AG10803 (cell line): ENCODE data around the gene FAM13A.
A peak's percentile ranks its signal among the peaks of the same experiment; 100 is the strongest.

Source experiments
- DNase-seq: peaks from one replicate; pipeline ENCODE4 v3.0.0; 2010; ENCODE audit warnings: low read depth
- H3K4me3 ChIP-seq: 2 replicates; pipeline ENCODE4 v1.5.1; 2011; ENCODE audit warnings: mild to moderate bottlenecking, low read length, control low read depth
- TF ChIP-seq, protein P1 (sequence below): conservative IDR thresholded peaks from 2 replicates; pipeline ENCODE4 v1.5.1; 2011; ENCODE audit warnings: mild to moderate bottlenecking, low read length, control low read depth, inconsistent platforms

The FAM13A gene

GRCh38 chr4:89056292-89056952, 563 bp downstream of the FAM13A start:
- no peak for DNase-seq
- TF ChIP-seq, protein P1, sequence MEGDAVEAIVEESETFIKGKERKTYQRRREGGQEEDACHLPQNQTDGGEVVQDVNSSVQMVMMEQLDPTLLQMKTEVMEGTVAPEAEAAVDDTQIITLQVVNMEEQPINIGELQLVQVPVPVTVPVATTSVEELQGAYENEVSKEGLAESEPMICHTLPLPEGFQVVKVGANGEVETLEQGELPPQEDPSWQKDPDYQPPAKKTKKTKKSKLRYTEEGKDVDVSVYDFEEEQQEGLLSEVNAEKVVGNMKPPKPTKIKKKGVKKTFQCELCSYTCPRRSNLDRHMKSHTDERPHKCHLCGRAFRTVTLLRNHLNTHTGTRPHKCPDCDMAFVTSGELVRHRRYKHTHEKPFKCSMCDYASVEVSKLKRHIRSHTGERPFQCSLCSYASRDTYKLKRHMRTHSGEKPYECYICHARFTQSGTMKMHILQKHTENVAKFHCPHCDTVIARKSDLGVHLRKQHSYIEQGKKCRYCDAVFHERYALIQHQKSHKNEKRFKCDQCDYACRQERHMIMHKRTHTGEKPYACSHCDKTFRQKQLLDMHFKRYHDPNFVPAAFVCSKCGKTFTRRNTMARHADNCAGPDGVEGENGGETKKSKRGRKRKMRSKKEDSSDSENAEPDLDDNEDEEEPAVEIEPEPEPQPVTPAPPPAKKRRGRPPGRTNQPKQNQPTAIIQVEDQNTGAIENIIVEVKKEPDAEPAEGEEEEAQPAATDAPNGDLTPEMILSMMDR, result no peak

DNA sequence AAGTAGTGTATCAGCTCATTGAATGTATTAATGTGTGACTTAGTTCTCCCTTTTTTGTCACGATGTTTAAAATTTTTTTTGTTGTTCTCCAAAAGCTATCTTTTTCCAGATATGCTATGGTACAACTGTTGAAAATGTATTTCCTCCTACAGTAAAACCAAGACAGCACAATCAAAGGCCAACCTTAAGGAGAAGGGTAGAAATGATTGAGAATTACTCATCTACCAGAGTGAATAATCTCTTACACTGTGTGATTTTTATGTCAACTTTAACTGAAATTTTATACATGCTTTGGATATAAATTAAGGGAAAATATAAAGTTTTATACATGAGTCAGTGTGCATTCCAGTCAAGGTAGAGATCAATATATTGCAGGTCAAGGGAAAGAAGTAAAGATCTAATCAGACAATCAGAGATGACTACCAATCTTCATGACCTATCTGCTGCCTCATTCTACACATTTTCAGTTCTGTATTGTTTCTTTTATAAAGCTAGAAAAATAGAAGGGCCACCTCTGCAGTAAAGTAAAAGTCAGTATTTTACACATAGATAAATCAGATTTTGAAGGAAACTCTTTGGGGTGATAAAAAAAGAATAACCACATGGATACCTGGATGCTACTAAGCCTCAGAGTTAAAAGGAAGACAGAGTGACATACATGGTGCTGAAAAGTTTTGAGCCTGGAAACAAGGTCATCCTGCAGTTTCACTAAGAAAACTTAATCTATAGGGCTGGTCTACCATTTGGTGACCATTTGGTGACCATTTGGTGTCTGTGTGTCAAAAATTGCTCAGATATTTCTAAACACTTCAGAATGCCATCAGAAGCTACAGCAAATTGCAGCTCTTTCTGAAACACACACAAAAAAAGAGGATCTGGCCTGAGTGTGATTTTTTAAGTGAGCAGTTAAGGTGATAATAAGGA, 1.6 kb downstream of the FAM13A start:
- peak overlapping the region; percentile 62 for H3K4me3 ChIP-seq
- DNase-seq, result no peak
- TF ChIP-seq, protein P1, result no peak

More at GRCh38 chr4:89056292-89056952, 563 bp downstream of the FAM13A start:
- H3K4me3 ChIP-seq, result peak overlapping the region; percentile 62

DNA sequence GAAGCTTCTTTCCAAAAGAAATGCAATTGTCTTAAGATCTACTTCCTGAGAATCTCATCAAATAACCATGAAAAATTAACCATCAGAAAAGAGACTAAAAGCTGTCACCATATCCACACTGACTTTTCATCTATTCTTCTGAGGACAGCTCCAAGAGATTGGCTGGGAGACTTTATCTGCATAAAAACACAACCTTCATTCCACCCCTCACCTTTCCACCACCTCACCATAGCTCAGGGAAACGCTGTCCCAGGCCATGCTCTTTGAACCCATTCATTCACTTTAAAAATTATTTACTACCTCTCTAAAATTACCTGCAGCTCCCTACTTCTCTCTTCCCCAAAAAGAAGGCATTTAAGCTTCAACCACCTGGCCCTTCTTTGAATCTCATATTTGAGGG, 2.4 kb downstream of the FAM13A start:
- no peak for DNase-seq
- H3K4me3 ChIP-seq, result no peak overlapping the region
- TF ChIP-seq, protein P1, result no peak

DNA sequence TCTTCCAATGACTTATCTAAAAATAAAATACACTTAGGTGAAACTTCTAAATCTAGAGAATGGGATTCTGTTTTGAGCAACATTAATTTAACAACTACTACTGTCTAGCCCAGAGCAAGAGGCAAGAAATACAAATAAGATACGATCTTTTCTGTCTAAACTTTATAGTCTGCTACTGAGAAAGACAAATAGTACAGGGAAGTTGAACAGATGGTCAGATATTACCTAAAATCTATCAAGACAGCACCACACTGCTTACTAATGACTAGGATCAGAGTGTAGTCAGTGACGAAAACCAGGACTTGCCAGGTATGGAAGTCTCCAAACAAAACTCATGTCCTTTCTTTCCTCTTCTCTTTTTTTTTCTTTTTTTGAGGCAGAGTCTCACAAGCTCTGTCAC, 7.1 kb downstream of the FAM13A start:
- TF ChIP-seq, protein P1, result no peak
- no peak overlapping the region for H3K4me3 ChIP-seq
- DNase-seq, result no peak

- TF ChIP-seq, protein P1, result no peak
- DNase-seq, result peak; percentile 31
Observed at GRCh38 chr4:89048906-89049601, 7.9 kb downstream of the FAM13A start.

DNA sequence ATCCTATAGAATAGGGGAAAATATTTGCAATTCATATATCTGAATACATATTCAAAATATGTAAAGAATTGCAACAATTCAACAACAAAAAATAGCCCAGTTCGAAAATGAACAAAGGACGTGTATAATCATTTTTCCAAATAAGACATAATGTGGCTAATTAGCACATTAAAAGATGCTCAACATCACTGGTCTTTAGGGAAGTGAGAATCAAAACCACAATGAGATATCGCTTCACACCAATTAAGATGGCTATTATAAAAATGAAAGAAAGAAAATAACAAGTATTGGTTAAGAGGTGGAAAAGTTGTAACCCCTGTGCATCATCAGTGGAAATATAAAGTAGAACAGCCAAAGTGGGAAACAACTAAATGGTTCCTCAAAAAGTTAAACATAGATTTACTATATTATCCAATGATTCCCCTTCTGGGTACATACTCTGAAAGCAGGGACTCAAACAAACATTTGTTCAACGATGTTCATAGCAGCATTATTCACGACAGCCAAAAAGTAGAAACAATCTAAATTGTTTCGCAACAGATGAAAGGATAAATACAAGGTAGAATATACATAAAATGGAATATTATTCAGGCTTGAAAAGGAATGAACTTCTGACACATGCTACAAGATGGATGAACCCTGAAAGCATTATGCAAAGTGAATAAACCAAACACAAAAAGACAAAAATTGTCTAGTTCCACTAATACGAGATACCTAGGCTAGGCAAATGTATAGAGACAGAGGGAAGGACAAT, 12.7 kb downstream of the FAM13A start:
- no peak for DNase-seq
- H3K4me3 ChIP-seq, result no peak overlapping the region
- TF ChIP-seq, protein P1, result no peak

More at GRCh38 chr4:89048906-89049601, 7.9 kb downstream of the FAM13A start:
- H3K4me3 ChIP-seq, result no peak overlapping the region
